Ammon's horn (tissue), 1 donor: ENCODE results near the gene PIGR.
A peak's percentile ranks its signal among the peaks of the same experiment; 100 is the strongest.

ENCODE experiments used
- DNase-seq: peaks from one replicate; pipeline ENCODE4 v3.0.0-alpha.2; 2016; ENCODE audit warnings: low spot score

Gene PIGR, protein sequence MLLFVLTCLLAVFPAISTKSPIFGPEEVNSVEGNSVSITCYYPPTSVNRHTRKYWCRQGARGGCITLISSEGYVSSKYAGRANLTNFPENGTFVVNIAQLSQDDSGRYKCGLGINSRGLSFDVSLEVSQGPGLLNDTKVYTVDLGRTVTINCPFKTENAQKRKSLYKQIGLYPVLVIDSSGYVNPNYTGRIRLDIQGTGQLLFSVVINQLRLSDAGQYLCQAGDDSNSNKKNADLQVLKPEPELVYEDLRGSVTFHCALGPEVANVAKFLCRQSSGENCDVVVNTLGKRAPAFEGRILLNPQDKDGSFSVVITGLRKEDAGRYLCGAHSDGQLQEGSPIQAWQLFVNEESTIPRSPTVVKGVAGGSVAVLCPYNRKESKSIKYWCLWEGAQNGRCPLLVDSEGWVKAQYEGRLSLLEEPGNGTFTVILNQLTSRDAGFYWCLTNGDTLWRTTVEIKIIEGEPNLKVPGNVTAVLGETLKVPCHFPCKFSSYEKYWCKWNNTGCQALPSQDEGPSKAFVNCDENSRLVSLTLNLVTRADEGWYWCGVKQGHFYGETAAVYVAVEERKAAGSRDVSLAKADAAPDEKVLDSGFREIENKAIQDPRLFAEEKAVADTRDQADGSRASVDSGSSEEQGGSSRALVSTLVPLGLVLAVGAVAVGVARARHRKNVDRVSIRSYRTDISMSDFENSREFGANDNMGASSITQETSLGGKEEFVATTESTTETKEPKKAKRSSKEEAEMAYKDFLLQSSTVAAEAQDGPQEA

GRCh38 chr1:206946261-206946660, at the start of gene PIGR:
TSS of gene PIGR (minus strand) at chr1:206946466. CDS start at chr1:206940531, 5,935 bp downstream.
- no peak for DNase-seq

GRCh38 chr1:206992790-206993189, 46.5 kb upstream of the PIGR start:
- no peak for DNase-seq

GRCh38 chr1:206987873-206988272, 41.6 kb upstream of the PIGR start:
- no peak for DNase-seq

DNA sequence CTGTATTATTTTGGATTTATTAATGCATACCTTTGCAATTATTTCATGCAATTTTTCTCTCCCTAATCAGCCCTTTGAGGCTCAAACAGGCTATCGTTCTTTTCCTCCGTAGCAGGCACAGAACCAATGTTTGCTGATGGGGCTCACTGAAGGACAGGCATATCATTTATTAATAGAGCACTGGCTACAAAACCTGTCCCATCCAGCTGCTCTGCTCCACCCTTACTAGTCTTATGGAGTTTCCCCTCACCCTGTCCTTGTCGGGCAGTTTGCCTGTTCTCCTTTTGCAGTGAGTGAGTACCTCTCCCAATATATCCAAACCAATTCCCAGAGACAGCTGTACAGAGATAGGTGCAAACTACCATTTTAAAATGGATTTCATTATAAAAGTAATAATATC, 40.6 kb upstream of the PIGR start:
- DNase-seq = no peak

DNA sequence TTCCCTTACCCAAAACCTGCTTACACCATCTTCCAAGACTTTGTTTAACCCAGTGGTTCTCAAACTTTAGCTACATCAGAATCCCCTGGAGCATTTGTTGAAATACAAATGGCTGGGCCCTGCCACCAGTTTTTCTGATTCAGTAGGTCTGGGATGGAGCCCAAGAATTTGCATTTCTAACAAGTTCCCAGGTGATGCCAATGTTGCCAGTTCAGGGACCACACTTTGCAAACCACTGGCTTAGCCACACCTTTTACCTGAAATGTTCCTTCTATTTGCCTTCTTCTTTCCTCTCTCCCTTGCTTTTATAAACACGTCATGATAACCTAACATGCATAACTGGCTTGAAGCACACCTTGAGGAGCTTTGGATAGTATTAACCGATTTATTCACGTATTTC, 40.1 kb upstream of the PIGR start:
- no peak for DNase-seq

- no peak for DNase-seq
Observed at GRCh38 chr1:206985162-206985749, 39.0 kb upstream of the PIGR start.

DNA sequence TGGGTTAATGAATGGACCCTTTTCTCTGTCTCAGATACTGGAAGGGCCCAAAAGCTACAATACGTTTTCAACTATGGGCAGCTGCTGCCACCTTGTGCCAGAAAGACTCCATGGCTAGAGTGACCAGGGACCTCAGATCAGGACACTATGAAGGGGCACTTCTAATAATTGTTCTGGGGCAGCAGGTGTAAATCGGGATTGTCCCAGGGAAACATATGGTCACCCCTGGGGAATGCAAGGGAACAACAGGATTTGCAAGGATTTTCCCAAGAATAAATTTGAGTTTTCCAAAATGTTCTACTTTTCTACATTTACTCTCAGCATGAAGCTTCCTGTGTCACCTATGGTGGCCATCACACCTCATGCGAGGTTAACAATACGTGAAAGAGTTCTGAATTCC, 36.0 kb upstream of the PIGR start:
- DNase-seq = peak; percentile 78

GRCh38 chr1:206979379-206980043, 33.2 kb upstream of the PIGR start:
- DNase-seq = no peak

GRCh38 chr1:206978259-206978658, 32.0 kb upstream of the PIGR start:
- no peak for DNase-seq

DNA sequence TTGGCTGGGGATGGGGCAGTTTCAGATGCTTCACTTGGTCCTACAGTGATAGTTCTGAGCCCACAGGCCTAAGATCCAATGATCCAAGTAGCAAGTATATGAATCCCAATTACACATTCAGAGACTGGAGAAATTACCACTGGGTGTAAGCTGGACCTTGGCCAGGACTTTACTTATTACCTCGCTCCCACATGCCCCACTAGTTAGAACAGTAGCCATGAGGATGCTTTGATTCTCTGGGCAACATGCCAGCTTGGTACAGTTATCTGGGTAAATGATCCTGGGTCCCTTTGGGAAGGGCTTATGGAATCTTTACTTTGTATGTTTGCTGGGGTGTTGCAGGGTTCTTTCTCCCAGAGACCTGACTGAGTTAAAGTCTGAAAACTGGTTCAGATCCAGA, 29.0 kb upstream of the PIGR start:
- no peak for DNase-seq

GRCh38 chr1:206974140-206974539, 27.9 kb upstream of the PIGR start:
- no peak for DNase-seq

GRCh38 chr1:206972728-206973127, 26.5 kb upstream of the PIGR start:
- DNase-seq = no peak

GRCh38 chr1:206971029-206971655, 24.9 kb upstream of the PIGR start:
- peak; percentile 49 for DNase-seq

GRCh38 chr1:206970446-206970845, 24.2 kb upstream of the PIGR start, which contains the start of gene FCAMR:
TSS of gene FCAMR (minus strand) at chr1:206970460. CDS start at chr1:206970125, 335 bp downstream.
- no peak for DNase-seq

DNA sequence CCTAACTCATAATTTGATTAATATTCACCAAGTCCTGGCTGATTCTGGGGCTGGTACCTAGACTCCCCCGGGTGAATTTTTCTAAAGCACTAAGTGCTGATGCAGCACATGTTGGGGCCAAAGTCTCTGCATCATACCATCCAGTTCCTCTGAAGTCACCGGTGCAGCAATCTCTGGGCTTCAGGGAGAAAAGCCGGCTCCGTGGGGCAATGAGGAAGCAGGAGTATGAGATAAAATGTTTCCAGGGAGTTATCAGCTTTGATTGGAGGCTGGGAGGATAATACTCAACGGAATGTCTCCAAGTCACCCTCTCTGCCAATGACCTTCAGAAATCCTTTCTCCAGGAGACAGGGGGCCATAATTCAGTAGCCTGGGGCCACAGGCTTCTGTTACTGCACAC, 22.8 kb upstream of the PIGR start:
- no peak for DNase-seq

DNA sequence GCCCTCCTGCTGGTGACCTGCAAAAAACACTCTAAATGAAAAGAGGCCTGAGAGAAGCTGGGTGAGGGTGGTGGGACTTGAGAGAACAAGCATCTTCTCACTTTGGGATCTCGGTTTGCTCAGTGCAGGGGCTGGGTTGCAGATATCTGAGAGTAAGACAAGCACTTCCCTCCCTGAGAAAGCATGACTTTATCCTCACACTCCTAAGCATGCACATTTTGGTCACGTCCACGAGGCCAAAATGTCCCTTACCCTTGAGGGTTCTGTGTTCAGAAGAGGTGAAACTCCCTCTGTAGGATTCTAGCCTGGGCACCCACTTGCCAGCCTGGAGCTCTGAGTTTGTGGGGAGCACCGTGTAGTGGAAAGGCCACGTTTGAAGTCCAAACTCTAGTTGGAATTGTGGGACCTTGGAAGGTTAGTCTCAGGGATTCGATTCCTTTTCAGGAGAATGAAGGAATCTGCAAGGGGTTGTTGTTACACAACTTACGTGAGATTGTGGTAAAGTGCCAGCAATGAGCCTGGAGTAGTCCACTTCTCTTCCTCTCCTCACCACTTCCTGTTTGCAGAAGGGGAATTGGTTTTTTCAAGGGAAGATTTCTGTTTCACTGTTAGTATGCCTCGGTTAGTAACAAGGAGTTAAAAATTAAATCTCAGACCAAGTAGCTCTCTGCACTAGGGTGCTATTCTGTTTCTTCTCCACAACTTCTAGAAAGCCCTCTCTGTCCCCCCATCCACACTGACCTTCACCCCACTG, 21.0 kb upstream of the PIGR start:
- DNase-seq = peak; percentile 62

DNA sequence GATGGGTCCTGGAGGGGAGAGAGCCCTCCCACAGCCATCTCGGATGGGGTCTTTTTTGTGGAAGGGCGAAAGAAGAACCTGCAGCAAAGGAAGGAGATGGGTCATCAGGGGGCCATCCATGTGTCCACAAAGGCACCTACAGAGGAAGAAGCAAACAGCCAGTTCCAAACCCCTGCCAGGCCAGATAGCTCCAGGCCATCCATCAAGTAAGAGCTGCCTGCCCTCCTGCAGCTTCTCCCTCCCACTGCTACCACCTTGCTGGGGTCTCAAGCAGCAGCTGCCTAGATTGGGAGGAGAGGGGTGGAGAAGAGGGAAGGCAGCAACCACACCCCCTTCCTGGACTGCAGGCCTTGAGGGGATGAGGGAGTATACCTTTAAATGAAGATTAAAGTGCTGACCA, 19.5 kb upstream of the PIGR start:
- DNase-seq = no peak

DNA sequence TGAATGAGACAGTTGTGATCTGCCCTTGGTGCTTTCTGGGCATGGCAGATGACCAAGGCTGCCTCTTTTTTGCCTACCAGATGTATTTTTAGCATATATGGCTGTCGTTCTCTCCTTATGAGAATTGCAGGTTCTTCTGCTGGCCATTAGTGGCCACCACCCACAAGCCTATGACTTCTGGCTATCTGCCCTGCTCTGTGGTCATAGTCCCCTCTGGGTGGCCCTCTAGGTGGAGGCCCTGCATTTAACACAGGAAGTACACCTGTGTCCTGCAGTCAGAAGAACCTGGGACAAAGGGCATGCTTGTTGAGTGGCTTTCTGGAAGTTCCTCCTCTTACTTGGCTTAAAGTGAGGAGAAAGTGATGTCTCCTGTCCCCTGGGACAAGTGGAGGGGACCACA, 17.5 kb upstream of the PIGR start:
- DNase-seq = no peak

- DNase-seq = no peak
Observed at GRCh38 chr1:206963119-206963712, 16.9 kb upstream of the PIGR start.

- peak; percentile 34 for DNase-seq
Observed at GRCh38 chr1:206962272-206962671, 16.0 kb upstream of the PIGR start.

GRCh38 chr1:206961668-206962067, 15.4 kb upstream of the PIGR start:
- DNase-seq = no peak
